ENCODE results near the gene ETV5.

The ETV5 gene

GRCh38 chr3:186108941-186109865, at the start of gene ETV5:
TSS of gene ETV5 (minus strand) at chr3:186109089. CDS start at chr3:186105868, 3,221 bp downstream.
- peak; percentile 54 to 76 for DNase-seq (ENCODE audit: low read depth in 2 of 2, low spot score in 1 of 2)

GRCh38 chr3:186154641-186155040, 45.8 kb upstream of the ETV5 start:
- no peak for DNase-seq (ENCODE audit: low read depth in 2 of 2, low spot score in 1 of 2)

- no peak for DNase-seq (ENCODE audit: low read depth in 2 of 2, low spot score in 1 of 2)
These were observed 44.0 kb upstream of the ETV5 start for GRCh38 chr3:186152889-186153292.

GRCh38 chr3:186152361-186152798, 43.5 kb upstream of the ETV5 start:
- no peak for DNase-seq (ENCODE audit: low read depth in 2 of 2, low spot score in 1 of 2)

GRCh38 chr3:186151077-186151971, 42.4 kb upstream of the ETV5 start:
- no peak for DNase-seq (ENCODE audit: low read depth in 2 of 2, low spot score in 1 of 2)

GRCh38 chr3:186150041-186150830, 41.3 kb upstream of the ETV5 start:
- no peak for DNase-seq (ENCODE audit: low read depth in 2 of 2, low spot score in 1 of 2)

GRCh38 chr3:186149319-186149960, 40.6 kb upstream of the ETV5 start:
- no peak for DNase-seq (ENCODE audit: low read depth in 2 of 2, low spot score in 1 of 2)

GRCh38 chr3:186144257-186144656, 35.4 kb upstream of the ETV5 start:
- DNase-seq (ENCODE audit: low read depth in 2 of 2, low spot score in 1 of 2), result no peak

GRCh38 chr3:186143250-186143649, 34.4 kb upstream of the ETV5 start:
- DNase-seq (ENCODE audit: low read depth in 2 of 2, low spot score in 1 of 2), result no peak

GRCh38 chr3:186142393-186142932, 33.6 kb upstream of the ETV5 start:
- no peak for DNase-seq (ENCODE audit: low read depth in 2 of 2, low spot score in 1 of 2)

- DNase-seq (ENCODE audit: low read depth in 2 of 2, low spot score in 1 of 2), result no peak
These were observed 32.9 kb upstream of the ETV5 start for GRCh38 chr3:186141790-186142189.

- DNase-seq (ENCODE audit: low read depth in 2 of 2, low spot score in 1 of 2), result no peak
These were observed 29.5 kb upstream of the ETV5 start for GRCh38 chr3:186138272-186138981.

GRCh38 chr3:186137051-186137685, 28.3 kb upstream of the ETV5 start:
- no peak for DNase-seq (ENCODE audit: low read depth in 2 of 2, low spot score in 1 of 2)

GRCh38 chr3:186133980-186134379, 25.1 kb upstream of the ETV5 start:
- DNase-seq (ENCODE audit: low read depth in 2 of 2, low spot score in 1 of 2), result no peak

GRCh38 chr3:186132487-186132886, 23.6 kb upstream of the ETV5 start:
- no peak for DNase-seq (ENCODE audit: low read depth in 2 of 2, low spot score in 1 of 2)

GRCh38 chr3:186129206-186129605, 20.3 kb upstream of the ETV5 start:
- DNase-seq (ENCODE audit: low read depth in 2 of 2, low spot score in 1 of 2), result no peak

- no peak for DNase-seq (ENCODE audit: low read depth in 2 of 2, low spot score in 1 of 2)
These were observed 19.3 kb upstream of the ETV5 start for GRCh38 chr3:186128158-186128557.

- DNase-seq (ENCODE audit: low read depth in 2 of 2, low spot score in 1 of 2), result no peak
These were observed 18.6 kb upstream of the ETV5 start for GRCh38 chr3:186127463-186127862.

- no peak for DNase-seq (ENCODE audit: low read depth in 2 of 2, low spot score in 1 of 2)
These were observed 16.2 kb upstream of the ETV5 start for GRCh38 chr3:186125118-186125517.
